Sigmoid colon (tissue), 3 donors: ENCODE results near the gene CD200.

Source experiments
- POLR2A ChIP-seq, 2 donors: fragments of 450-650 bp; IDR thresholded peaks; one replicate each; pipeline ENCODE4 v1.6.1; 2016; ENCODE audit warnings: antibody characterized with exemption in 2 of 2, mild to moderate bottlenecking in 2 of 2, moderate library complexity in 2 of 2
- TF ChIP-seq, protein P1 (sequence below), 4 experiments: fragments of 450-650 bp in 3 of 4; fragments of 200-600 bp in 1 of 4; IDR thresholded peaks; one replicate each; pipeline ENCODE4 v1.5.1; 2016 to 2019; ENCODE audit warnings: antibody characterized with exemption in 4 of 4, mild to moderate bottlenecking in 3 of 4, moderate library complexity in 2 of 4

DNA sequence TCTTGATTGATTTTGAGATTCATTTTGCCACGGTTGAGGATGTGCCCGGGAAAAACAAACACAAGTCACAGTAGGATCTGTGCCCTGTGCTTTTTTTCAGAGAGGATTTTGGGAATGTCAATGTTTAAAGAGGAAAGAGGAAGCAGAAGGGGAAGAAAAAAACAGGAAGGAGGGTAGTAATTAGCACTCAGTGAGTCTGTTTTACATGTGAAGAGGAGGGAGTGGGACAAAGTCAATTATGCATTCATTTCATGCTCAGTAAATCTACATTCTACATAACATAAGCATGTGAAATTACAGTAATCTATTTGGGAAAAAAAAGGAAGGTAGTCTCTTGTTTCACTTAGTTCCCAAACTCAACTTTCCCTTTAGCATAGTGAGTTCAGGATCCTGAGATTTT, 18.3 kb upstream of the CD200 start:
- TF ChIP-seq, protein P1, sequence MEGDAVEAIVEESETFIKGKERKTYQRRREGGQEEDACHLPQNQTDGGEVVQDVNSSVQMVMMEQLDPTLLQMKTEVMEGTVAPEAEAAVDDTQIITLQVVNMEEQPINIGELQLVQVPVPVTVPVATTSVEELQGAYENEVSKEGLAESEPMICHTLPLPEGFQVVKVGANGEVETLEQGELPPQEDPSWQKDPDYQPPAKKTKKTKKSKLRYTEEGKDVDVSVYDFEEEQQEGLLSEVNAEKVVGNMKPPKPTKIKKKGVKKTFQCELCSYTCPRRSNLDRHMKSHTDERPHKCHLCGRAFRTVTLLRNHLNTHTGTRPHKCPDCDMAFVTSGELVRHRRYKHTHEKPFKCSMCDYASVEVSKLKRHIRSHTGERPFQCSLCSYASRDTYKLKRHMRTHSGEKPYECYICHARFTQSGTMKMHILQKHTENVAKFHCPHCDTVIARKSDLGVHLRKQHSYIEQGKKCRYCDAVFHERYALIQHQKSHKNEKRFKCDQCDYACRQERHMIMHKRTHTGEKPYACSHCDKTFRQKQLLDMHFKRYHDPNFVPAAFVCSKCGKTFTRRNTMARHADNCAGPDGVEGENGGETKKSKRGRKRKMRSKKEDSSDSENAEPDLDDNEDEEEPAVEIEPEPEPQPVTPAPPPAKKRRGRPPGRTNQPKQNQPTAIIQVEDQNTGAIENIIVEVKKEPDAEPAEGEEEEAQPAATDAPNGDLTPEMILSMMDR (IDR thresholded peaks at IDR 0.05) = no peak
- TF ChIP-seq POLR2A (IDR thresholded peaks at IDR 0.05) = no peak
